Measurements from ENCODE around the gene CBLIF. TPM values are rescaled to one million over a fixed set of nuclear protein-coding genes. Genes with fewer than 3 reads are reported as not detected.
"Not testable (repeated sequence)": the region's sequence is repeated elsewhere in the genome, so short reads cannot be mapped to it uniquely, and the experiment has no call there.

Gene CBLIF
- total RNA-seq, 2 experiments from 2014 or later, result not detected

GRCh38 chr11:59859673-59860072 is 14.4 kb upstream of the CBLIF start:
- no peaks in the 10 kb centered on the region for H3K4me1 ChIP-seq (ENCODE audit: insufficient read depth, low read length, poor library complexity, severe bottlenecking)
- H3K4me3 ChIP-seq (ENCODE audit: low read depth, low read length, poor library complexity, severe bottlenecking), result no peak overlapping the region
- TF ChIP-seq EZH2phosphoT487 (IDR thresholded peaks at IDR 0.05; ENCODE audit: borderline replicate concordance, low read depth, low read length) (no peak), CTCF (conservative IDR thresholded peaks at IDR 0.05; ENCODE audit: low read length) (no peak)
- no peaks in the 10 kb centered on the region for H3K36me3 ChIP-seq (ENCODE audit: insufficient read depth, low read length)
- intact Hi-C loops (cut with micrococcal nuclease; ENCODE audit: unreplicated experiment), result no loop called here
- no peak overlapping the region for H3K27ac ChIP-seq (ENCODE audit: low read depth, low read length, poor library complexity, severe bottlenecking)
- H3K79me2 ChIP-seq (ENCODE audit: insufficient read depth, low read depth, low read length), result no peaks in the 10 kb centered on the region
- no peak overlapping the region for H2AFZ ChIP-seq (ENCODE audit: low read length)
- H4K20me1 ChIP-seq (ENCODE audit: insufficient read depth, low read length), result no peaks in the 10 kb centered on the region
- no TSS peak for BruUV-seq (replicated peaks)
- POLR2A ChIA-PET, result interaction anchor here (0.6 kb wide), 1 partner anchor 65 kb away, joined by 3 read pairs; no protein-coding TSS in a partner anchor
- H3K9me3 ChIP-seq (ENCODE audit: low read length), result no peaks in the 10 kb centered on the region
- no peaks in the 10 kb centered on the region for H3K9me2 ChIP-seq (ENCODE audit: insufficient read depth, low read length)
- CTCF ChIA-PET (ENCODE audit: unreplicated experiment), result no interaction called here
- H3K4me2 ChIP-seq (ENCODE audit: low read length), result no peak overlapping the region
- no peak for DNase-seq (ENCODE audit: low spot score)

DNA sequence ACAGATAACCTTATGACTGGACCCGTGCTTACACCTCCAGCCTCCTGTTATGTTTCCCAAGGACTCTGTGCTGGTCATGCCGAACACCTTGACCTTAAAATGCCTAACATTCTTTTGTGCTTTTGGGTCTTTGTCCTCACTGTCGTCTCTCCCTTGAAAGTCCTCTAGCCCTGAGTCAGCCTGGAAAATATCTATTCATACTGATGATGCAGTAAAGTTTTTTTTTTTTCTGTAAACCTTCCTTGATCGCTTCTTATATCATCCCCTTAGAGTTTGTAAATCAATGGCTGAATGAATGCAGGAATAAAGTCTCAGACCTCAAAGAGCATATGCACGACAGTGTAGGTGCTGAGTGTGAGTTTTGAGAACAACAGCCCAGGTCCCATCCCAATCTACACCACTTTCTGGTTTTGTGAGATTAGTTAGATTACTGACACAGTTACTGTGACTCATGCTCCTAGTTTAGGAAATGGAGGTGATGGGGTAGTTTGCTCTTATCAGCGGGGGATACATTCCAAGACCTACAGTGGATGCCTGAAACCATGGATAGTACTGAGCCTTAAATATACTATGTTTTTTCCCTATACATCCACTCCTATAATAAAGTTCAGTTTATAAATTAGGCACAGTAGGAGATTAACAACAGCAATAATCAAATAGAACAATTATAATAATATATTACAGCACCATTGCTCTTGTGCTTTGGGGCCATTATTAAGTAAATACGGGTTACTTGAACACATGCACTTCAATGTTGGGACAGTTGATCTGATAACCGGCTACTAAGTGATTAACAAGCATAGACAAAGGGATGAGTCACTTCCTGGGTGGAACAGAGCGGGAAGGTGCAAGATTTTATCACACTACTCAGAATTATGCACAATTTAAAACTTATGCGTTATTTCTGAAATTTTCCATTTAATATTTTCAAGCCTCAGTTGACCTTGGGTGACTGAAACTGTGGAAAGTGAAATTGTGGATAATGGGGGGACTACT is 12.4 kb upstream of the CBLIF start:
- intact Hi-C loops (cut with micrococcal nuclease; ENCODE audit: unreplicated experiment), result no loop called here
- TF ChIP-seq CTCF (conservative IDR thresholded peaks at IDR 0.05; ENCODE audit: low read length), result no peak
- TF ChIP-seq EZH2phosphoT487 (IDR thresholded peaks at IDR 0.05; ENCODE audit: borderline replicate concordance, low read depth, low read length), result no peak
- H3K4me2 ChIP-seq (ENCODE audit: low read length), result no peak overlapping the region
- no peak for DNase-seq (ENCODE audit: low spot score)
- H4K20me1 ChIP-seq (ENCODE audit: insufficient read depth, low read length), result no peaks in the 10 kb centered on the region
- no TSS peak for BruUV-seq (replicated peaks)
- no peaks in the 10 kb centered on the region for H3K9me3 ChIP-seq (ENCODE audit: low read length)
- H2AFZ ChIP-seq (ENCODE audit: low read length), result no peak overlapping the region
- CTCF ChIA-PET (ENCODE audit: unreplicated experiment), result no interaction called here
- no peaks in the 10 kb centered on the region for H3K9me2 ChIP-seq (ENCODE audit: insufficient read depth, low read length)
- H3K4me1 ChIP-seq (ENCODE audit: insufficient read depth, low read length, poor library complexity, severe bottlenecking), result no peaks in the 10 kb centered on the region
- no peaks in the 10 kb centered on the region for H3K79me2 ChIP-seq (ENCODE audit: insufficient read depth, low read depth, low read length)
- H3K27ac ChIP-seq (ENCODE audit: low read depth, low read length, poor library complexity, severe bottlenecking), result no peak overlapping the region
- POLR2A ChIA-PET, result interaction anchor here (0.5 kb wide), 1 partner anchor 72 kb away, joined by 3 read pairs; no protein-coding TSS in a partner anchor
- no peak overlapping the region for H3K4me3 ChIP-seq (ENCODE audit: low read depth, low read length, poor library complexity, severe bottlenecking)
- H3K36me3 ChIP-seq (ENCODE audit: insufficient read depth, low read length), result no peaks in the 10 kb centered on the region

GRCh38 chr11:59854871-59855270 is 9.6 kb upstream of the CBLIF start:
- no peak for DNase-seq (ENCODE audit: low spot score)
- Histone ChIP-seq H2AFZ (ENCODE audit: low read length) (no peak overlapping the region), H3K36me3 (ENCODE audit: insufficient read depth, low read length) (no peaks in the 10 kb centered on the region), H3K79me2 (ENCODE audit: insufficient read depth, low read depth, low read length) (no peaks in the 10 kb centered on the region), H3K4me2 (ENCODE audit: low read length) (no peak overlapping the region), H3K4me3 (ENCODE audit: low read depth, low read length, poor library complexity, severe bottlenecking) (no peak overlapping the region), H3K9me3 (ENCODE audit: low read length) (no peaks in the 10 kb centered on the region), H3K9me2 (ENCODE audit: insufficient read depth, low read length) (no peaks in the 10 kb centered on the region), H3K27ac (ENCODE audit: low read depth, low read length, poor library complexity, severe bottlenecking) (no peak overlapping the region), H3K4me1 (ENCODE audit: insufficient read depth, low read length, poor library complexity, severe bottlenecking) (no peaks in the 10 kb centered on the region), H4K20me1 (ENCODE audit: insufficient read depth, low read length) (no peaks in the 10 kb centered on the region)
- ChIA-PET POLR2A (no interaction called here), CTCF (ENCODE audit: unreplicated experiment) (no interaction called here)
- no TSS peak for BruUV-seq (replicated peaks)
- intact Hi-C loops (cut with micrococcal nuclease; ENCODE audit: unreplicated experiment), result no loop called here
- TF ChIP-seq CTCF (conservative IDR thresholded peaks at IDR 0.05; ENCODE audit: low read length), result no peak
- TF ChIP-seq EZH2phosphoT487 (IDR thresholded peaks at IDR 0.05; ENCODE audit: borderline replicate concordance, low read depth, low read length), result no peak

- BruUV-seq (replicated peaks); H3K4me3 ChIP-seq (ENCODE audit: low read depth, low read length, poor library complexity, severe bottlenecking); POLR2A ChIA-PET; intact Hi-C loops (cut with micrococcal nuclease; ENCODE audit: unreplicated experiment); H3K9me3 ChIP-seq (ENCODE audit: low read length); H3K9me2 ChIP-seq (ENCODE audit: insufficient read depth, low read length); DNase-seq (ENCODE audit: low spot score); H4K20me1 ChIP-seq (ENCODE audit: insufficient read depth, low read length); H3K4me2 ChIP-seq (ENCODE audit: low read length); H3K4me1 ChIP-seq (ENCODE audit: insufficient read depth, low read length, poor library complexity, severe bottlenecking); H3K79me2 ChIP-seq (ENCODE audit: insufficient read depth, low read depth, low read length); CTCF ChIA-PET (ENCODE audit: unreplicated experiment); H3K27ac ChIP-seq (ENCODE audit: low read depth, low read length, poor library complexity, severe bottlenecking); H2AFZ ChIP-seq (ENCODE audit: low read length); H3K36me3 ChIP-seq (ENCODE audit: insufficient read depth, low read length): not testable (repeated sequence)
Observed at GRCh38 chr11:59851416-59851815, 6.1 kb upstream of the CBLIF start.
